Measurements from ENCODE around the gene SERTAD2. TPM values are rescaled to one million over a fixed set of nuclear protein-coding genes. Genes with fewer than 3 reads are reported as not detected.
A peak's percentile ranks its signal among the peaks of the same experiment; 100 is the strongest.

SERTAD2 gene
- total RNA-seq, 2 donors from 2014 or later = 15.8 to 22.2 TPM

DNA sequence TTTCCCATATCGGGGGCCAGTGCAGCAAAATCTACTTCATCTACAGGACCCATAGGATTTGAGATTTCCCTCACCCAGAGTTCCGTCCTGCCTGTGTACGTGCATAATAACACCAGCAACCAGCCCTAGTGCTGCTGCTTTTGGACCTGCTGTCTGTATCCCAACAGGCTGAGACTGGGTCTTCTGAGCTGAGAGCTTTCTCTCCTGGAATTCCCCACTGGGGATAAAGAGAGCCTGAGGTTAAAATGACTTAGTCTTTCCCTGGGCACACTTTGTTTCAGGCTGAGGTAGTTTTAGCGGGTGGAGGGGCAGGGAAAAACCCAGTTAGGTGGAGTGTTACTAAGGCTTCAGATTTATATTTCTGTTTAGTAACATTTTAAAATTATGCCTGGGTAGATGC lies 62.5 kb downstream of the SERTAD2 start:
- TF ChIP-seq, protein P1, sequence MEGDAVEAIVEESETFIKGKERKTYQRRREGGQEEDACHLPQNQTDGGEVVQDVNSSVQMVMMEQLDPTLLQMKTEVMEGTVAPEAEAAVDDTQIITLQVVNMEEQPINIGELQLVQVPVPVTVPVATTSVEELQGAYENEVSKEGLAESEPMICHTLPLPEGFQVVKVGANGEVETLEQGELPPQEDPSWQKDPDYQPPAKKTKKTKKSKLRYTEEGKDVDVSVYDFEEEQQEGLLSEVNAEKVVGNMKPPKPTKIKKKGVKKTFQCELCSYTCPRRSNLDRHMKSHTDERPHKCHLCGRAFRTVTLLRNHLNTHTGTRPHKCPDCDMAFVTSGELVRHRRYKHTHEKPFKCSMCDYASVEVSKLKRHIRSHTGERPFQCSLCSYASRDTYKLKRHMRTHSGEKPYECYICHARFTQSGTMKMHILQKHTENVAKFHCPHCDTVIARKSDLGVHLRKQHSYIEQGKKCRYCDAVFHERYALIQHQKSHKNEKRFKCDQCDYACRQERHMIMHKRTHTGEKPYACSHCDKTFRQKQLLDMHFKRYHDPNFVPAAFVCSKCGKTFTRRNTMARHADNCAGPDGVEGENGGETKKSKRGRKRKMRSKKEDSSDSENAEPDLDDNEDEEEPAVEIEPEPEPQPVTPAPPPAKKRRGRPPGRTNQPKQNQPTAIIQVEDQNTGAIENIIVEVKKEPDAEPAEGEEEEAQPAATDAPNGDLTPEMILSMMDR (IDR thresholded peaks at IDR 0.05) = no peak
- Histone ChIP-seq H3K4me3 (no peak overlapping the region), H3K27ac (no peak overlapping the region), H3K36me3 (peaks cover 5% of the 10 kb centered on the region), H3K9me3 (no peaks in the 10 kb centered on the region), H3K27me3 (no peaks in the 10 kb centered on the region), H3K4me1 (no peaks in the 10 kb centered on the region)
- no peak for DNase-seq (ENCODE audit: low spot score)

DNA sequence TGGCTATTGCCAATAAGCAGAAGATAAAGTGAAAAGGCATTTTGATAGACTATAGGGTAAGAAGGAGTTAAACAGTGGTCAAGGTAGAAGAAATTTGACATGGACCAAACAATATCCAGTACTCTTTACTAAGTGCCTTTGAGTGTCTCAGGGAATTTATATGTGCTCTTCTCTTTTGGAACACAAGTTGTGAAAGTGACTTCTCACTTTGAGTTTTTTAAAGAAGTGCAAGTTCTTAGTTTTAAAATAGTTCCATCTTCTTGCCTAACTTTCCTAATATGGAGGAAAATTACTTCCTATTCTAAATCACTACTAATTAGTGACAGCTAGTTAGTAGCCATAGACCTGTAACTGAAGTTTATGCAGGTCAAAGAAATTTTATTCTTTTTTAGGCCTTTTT lies 66.2 kb downstream of the SERTAD2 start:
- Histone ChIP-seq H3K9me3 (no peaks in the 10 kb centered on the region), H3K27ac (no peak overlapping the region), H3K4me3 (no peak overlapping the region), H3K4me1 (no peaks in the 10 kb centered on the region), H3K36me3 (peaks cover 17% of the 10 kb centered on the region), H3K27me3 (no peaks in the 10 kb centered on the region)
- no peak for DNase-seq (ENCODE audit: low spot score)
- TF ChIP-seq, protein P1 (IDR thresholded peaks at IDR 0.05) = no peak

DNA sequence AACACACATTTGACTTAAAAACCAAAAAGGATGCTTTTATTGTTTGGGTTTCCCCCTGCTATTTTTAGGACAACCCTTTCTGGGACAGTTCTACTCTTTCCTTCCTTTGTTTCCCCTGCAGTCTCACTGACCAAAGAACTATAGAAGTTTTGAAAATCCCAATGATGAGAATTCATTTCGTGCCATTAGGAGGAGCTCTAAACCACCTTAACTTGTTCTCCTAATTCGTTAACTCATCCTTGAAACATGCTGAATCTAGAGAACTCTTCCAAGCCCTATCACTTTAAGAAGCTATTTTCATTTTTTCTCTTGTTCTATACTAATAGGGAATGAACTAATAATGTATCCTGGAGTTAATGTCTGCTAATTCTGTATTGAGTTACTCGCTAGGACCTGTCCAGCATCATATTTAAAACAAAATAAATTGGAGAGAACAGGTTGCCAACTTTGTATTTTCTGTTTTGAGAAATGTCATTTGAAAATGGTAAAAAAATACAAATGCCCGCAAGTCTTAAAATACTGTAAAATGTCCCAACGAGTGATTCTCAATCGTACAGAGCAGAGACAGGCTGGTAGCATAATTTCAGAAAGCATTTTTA lies 66.7 kb downstream of the SERTAD2 start:
- Histone ChIP-seq H3K36me3 (peaks cover 17% of the 10 kb centered on the region), H3K4me1 (no peaks in the 10 kb centered on the region), H3K4me3 (no peak overlapping the region), H3K27ac (no peak overlapping the region), H3K9me3 (no peaks in the 10 kb centered on the region), H3K27me3 (no peaks in the 10 kb centered on the region)
- no peak for DNase-seq (ENCODE audit: low spot score)
- TF ChIP-seq, protein P1 (IDR thresholded peaks at IDR 0.05) = peak; percentile 46 to 64

- H3K27ac ChIP-seq = no peak overlapping the region
- peaks cover 17% of the 10 kb centered on the region for H3K36me3 ChIP-seq
- no peaks in the 10 kb centered on the region for H3K4me1 ChIP-seq
- TF ChIP-seq, protein P1 (IDR thresholded peaks at IDR 0.05) = no peak
- H3K9me3 ChIP-seq = no peaks in the 10 kb centered on the region
- no peak overlapping the region for H3K4me3 ChIP-seq
- no peak for DNase-seq (ENCODE audit: low spot score)
- H3K27me3 ChIP-seq = no peaks in the 10 kb centered on the region
These were observed 67.7 kb downstream of the SERTAD2 start for GRCh38 chr2:64586054-64586453.

DNA sequence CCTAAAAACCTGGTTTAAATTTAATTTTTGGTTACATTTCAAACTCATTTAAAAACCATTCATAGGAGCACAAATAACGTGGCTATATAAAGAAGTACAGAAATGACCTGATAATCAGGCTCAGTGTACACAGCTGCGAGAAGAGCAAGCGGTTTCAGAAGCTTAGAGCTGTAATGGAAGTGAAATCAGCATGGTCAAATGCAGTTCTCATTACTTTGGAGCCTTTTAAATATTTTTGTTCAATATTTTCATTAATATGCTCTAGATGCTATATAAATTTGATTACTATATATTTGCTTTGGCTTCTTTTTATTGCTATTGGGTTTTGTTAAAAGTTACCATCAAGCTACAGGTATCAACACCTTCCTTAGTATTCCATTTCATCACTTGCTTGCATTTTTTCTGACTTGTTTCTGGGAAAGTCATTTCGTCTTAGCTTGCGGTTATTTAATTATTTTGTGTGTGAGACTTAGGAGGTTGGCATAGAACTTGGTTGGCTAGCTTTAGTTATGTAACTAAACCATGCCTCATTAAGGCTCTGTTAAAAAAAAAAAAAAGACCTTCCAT lies 70.9 kb downstream of the SERTAD2 start:
- DNase-seq (ENCODE audit: low spot score) = no peak
- Histone ChIP-seq H3K27me3 (no peaks in the 10 kb centered on the region), H3K4me1 (no peaks in the 10 kb centered on the region), H3K9me3 (no peaks in the 10 kb centered on the region), H3K4me3 (no peak overlapping the region), H3K27ac (no peak overlapping the region), H3K36me3 (peaks cover 27% of the 10 kb centered on the region)
- TF ChIP-seq, protein P1 (IDR thresholded peaks at IDR 0.05) = no peak

All from right atrium auricular region (tissue), 2 donors.